ENCODE results near the gene KLF6.

DNA sequence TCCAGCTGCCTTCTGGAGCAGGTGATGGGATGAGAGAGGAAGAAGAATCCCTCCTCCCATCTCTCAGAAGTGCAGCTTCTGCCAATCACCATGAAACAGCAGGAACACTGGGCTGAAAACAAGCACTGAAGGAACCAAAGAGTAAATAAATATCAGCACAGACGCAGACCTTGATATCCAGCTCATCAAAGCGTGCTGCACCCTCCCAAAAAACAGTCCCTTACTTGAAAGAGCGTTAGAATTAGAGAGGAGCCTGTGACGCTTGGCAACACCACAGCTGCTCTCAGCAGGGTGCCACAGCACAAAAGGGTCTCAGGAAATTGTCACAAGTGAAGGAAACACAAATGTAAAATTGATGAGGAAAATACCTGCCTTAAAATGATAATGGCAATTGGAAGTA, 39.5 kb downstream of the KLF6 start:
- TF ChIP-seq, protein P1, sequence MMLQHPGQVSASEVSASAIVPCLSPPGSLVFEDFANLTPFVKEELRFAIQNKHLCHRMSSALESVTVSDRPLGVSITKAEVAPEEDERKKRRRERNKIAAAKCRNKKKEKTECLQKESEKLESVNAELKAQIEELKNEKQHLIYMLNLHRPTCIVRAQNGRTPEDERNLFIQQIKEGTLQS (CRISPR knock-in tag; conservative IDR thresholded peaks at IDR 0.05), result no peak
- TF ChIP-seq, protein P2, sequence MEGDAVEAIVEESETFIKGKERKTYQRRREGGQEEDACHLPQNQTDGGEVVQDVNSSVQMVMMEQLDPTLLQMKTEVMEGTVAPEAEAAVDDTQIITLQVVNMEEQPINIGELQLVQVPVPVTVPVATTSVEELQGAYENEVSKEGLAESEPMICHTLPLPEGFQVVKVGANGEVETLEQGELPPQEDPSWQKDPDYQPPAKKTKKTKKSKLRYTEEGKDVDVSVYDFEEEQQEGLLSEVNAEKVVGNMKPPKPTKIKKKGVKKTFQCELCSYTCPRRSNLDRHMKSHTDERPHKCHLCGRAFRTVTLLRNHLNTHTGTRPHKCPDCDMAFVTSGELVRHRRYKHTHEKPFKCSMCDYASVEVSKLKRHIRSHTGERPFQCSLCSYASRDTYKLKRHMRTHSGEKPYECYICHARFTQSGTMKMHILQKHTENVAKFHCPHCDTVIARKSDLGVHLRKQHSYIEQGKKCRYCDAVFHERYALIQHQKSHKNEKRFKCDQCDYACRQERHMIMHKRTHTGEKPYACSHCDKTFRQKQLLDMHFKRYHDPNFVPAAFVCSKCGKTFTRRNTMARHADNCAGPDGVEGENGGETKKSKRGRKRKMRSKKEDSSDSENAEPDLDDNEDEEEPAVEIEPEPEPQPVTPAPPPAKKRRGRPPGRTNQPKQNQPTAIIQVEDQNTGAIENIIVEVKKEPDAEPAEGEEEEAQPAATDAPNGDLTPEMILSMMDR (IDR thresholded peaks at IDR 0.05), result no peak
- no peak for TF ChIP-seq ZNF416 (CRISPR knock-in tag; IDR thresholded peaks at IDR 0.05)
- no peak for TF ChIP-seq ESRRA (CRISPR knock-in tag; IDR thresholded peaks at IDR 0.05; ENCODE audit: borderline replicate concordance)
- TF ChIP-seq ZNF121 (CRISPR knock-in tag; IDR thresholded peaks at IDR 0.05), result no peak
- no peak for TF ChIP-seq CBFB (CRISPR knock-in tag; IDR thresholded peaks at IDR 0.05; ENCODE audit: low read depth)
- no peak for TF ChIP-seq SP1 (CRISPR knock-in tag; conservative IDR thresholded peaks at IDR 0.05)
- TF ChIP-seq, protein P3, sequence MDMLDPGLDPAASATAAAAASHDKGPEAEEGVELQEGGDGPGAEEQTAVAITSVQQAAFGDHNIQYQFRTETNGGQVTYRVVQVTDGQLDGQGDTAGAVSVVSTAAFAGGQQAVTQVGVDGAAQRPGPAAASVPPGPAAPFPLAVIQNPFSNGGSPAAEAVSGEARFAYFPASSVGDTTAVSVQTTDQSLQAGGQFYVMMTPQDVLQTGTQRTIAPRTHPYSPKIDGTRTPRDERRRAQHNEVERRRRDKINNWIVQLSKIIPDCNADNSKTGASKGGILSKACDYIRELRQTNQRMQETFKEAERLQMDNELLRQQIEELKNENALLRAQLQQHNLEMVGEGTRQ (CRISPR knock-in tag; IDR thresholded peaks at IDR 0.05), result no peak
- TF ChIP-seq ZNF138 (CRISPR knock-in tag; conservative IDR thresholded peaks at IDR 0.05), result no peak
